K562 (cell line): ENCODE measurements around the gene TMEM217. TPM values are rescaled to one million over a fixed set of nuclear protein-coding genes. Genes with fewer than 3 reads are reported as not detected.

ENCODE experiments used
- ATAC-seq: fragments of 200-7000 bp; cut with Tn5 transposase; 3 replicates; pipeline ENCODE4 v1.9.1; 2020; ENCODE audit warnings: moderate library complexity
- BruUV-seq: library from RNA; stranded (reverse); fragments of 400-500 nt; replicated peaks from 2 replicates; lab custom pipeline; 2021; lab: Mats Ljungman, UMichigan
- CTCF ChIA-PET: fragments of 300-600 bp; formaldehyde crosslinking; extraction: SDS; loops from one replicate; lab custom pipeline; 2021; ENCODE audit warnings: low intra/inter-chr PET ratio; lab: Yijun Ruan, JAX
- POLR2A ChIA-PET: fragments of 300-600, 350-650 bp; sonication (Branson Sonifier 250); formaldehyde crosslinking; extraction: SDS; loops from one replicate; lab custom pipeline; 2021; ENCODE audit warnings: antibody characterized with exemption, inconsistent platforms; lab: Yijun Ruan, JAX
- DNase-seq, 4 experiments: peaks; one replicate each; pipeline versions ENCODE4 v3.0.0 to v3.0.0-alpha.2; 2011 to 2018; ENCODE audit warnings: low spot score in 3 of 4, mixed read lengths in 3 of 4; ENCODE audit errors: extremely low read depth in 1 of 4
- FAIRE-seq: peaks from 2 replicates; lab custom pipeline; 2011; peaks lifted over from hg19 to GRCh38; lab: Jason Lieb, UNC
- H2AFZ ChIP-seq: 2 replicates; pipeline ENCODE4 v1.6.0; 2011; ENCODE audit warnings: low read depth, low read length, control low read depth, inconsistent platforms
- H3K27ac ChIP-seq: fragments of 200-600 bp; 3 replicates; pipeline ENCODE4 v1.8.0; 2011; ENCODE audit warnings: low read depth, mild to moderate bottlenecking, control low read depth, inconsistent platforms, low read length, moderate library complexity, mixed read lengths; ENCODE audit errors: extremely low read depth
- H3K27me3 ChIP-seq, 2 experiments: fragments of 300-600 bp in 1 of 2; 2 replicates in 1 of 2; 3 replicates in 1 of 2; pipeline versions ENCODE4 v1.6.0 to v1.8.0; 2011; ENCODE audit warnings: inconsistent platforms in 2 of 2, low read length in 2 of 2, mild to moderate bottlenecking in 1 of 2, mixed read lengths in 1 of 2, moderate library complexity in 1 of 2; ENCODE audit not compliant: control insufficient read depth in 2 of 2, insufficient read depth in 2 of 2
- H3K36me3 ChIP-seq: fragments of 300-600 bp; 3 replicates; pipeline ENCODE4 v1.8.0; 2011; ENCODE audit warnings: mild to moderate bottlenecking, low read length, inconsistent platforms; ENCODE audit not compliant: control insufficient read depth, insufficient read depth
- H3K4me1 ChIP-seq, 2 experiments: fragments of 200-600 bp in 1 of 2; replicated peaks in 1 of 2; 2 replicates in 1 of 2; 3 replicates in 1 of 2; pipeline versions ENCODE4 v1.5.1 to v1.8.0; 2011; ENCODE audit warnings: inconsistent platforms in 2 of 2, low read length in 2 of 2, mild to moderate bottlenecking in 1 of 2, mixed read lengths in 1 of 2, moderate library complexity in 1 of 2; ENCODE audit not compliant: control insufficient read depth in 2 of 2, insufficient read depth in 2 of 2
- H3K4me2 ChIP-seq: 2 replicates; pipeline ENCODE4 v1.6.1; 2011; ENCODE audit warnings: low read length, control low read depth, inconsistent platforms, mixed read lengths; ENCODE audit not compliant: insufficient read depth
- H3K4me3 ChIP-seq: fragments of 200-600 bp; sonication (generic), shearing (Covaris generic); 2 replicates; pipeline ENCODE4 v1.5.1; 2016; ENCODE audit warnings: control low read depth, inconsistent platforms
- H3K79me2 ChIP-seq: fragments of 200-600 bp; 3 replicates; pipeline ENCODE4 v1.8.0; 2011; ENCODE audit warnings: low read length, inconsistent platforms; ENCODE audit not compliant: control insufficient read depth, insufficient read depth
- H3K9ac ChIP-seq, 2 experiments: 2 replicates each; pipeline versions ENCODE4 v1.6.0 to v1.6.1; 2011; ENCODE audit warnings: low read depth in 2 of 2, low read length in 2 of 2, control low read depth in 1 of 2, inconsistent platforms in 1 of 2, mild to moderate bottlenecking in 1 of 2, mixed read lengths in 1 of 2; ENCODE audit not compliant: insufficient read depth in 1 of 2
- H3K9me1 ChIP-seq: one replicate; pipeline ENCODE4 v1.6.0; 2011; ENCODE audit warnings: inconsistent platforms, mild to moderate bottlenecking, low read length, moderate library complexity; ENCODE audit not compliant: control insufficient read depth, insufficient read depth
- H3K9me3 ChIP-seq: replicated peaks from 2 replicates; pipeline ENCODE4 v1.5.1; 2011; ENCODE audit warnings: low read depth, low read length, inconsistent platforms; ENCODE audit not compliant: control insufficient read depth, insufficient read depth
- H4K20me1 ChIP-seq: replicated peaks from 2 replicates; pipeline ENCODE4 v1.6.1; 2011; ENCODE audit warnings: low read length, inconsistent platforms, mixed read lengths; ENCODE audit not compliant: control insufficient read depth, insufficient read depth
- CCNT2 ChIP-seq: IDR thresholded peaks from 2 replicates; pipeline ENCODE4 v1.6.1; 2011; ENCODE audit warnings: borderline replicate concordance, low read depth, mild to moderate bottlenecking, moderate library complexity, mixed read lengths, low read length; ENCODE audit not compliant: insufficient read length; ENCODE audit errors: extremely low read depth
- DNMT1 ChIP-seq: fragments of 450-650 bp; IDR thresholded peaks from 2 replicates; pipeline ENCODE4 v1.6.1; 2016; ENCODE audit warnings: antibody characterized with exemption, mild to moderate bottlenecking
- ETV6 ChIP-seq, 3 experiments: fragments of 150-350 bp in 1 of 3; sonication (generic) in 1 of 3; formaldehyde crosslinking in 1 of 3; IDR thresholded peaks; 2 replicates each; pipeline versions ENCODE4 v1.6.1 to v1.8.0; 2014 to 2022; ENCODE audit warnings: borderline replicate concordance in 2 of 3, low read depth in 2 of 3, antibody characterized with exemption in 1 of 3, low read length in 1 of 3, mild to moderate bottlenecking in 1 of 3, missing genetic modification reagents in 1 of 3
- HMGN3 ChIP-seq: IDR thresholded peaks from 2 replicates; pipeline ENCODE4 v1.6.1; 2011; ENCODE audit warnings: borderline replicate concordance, low read depth, mild to moderate bottlenecking, mixed read lengths, low read length; ENCODE audit not compliant: insufficient read length; ENCODE audit errors: extremely low read depth
- MLLT1 ChIP-seq, 2 experiments: fragments of 450-650 bp; IDR thresholded peaks; 2 replicates each; pipeline ENCODE4 v1.6.1; 2016
- MXI1 ChIP-seq: IDR thresholded peaks from 2 replicates; pipeline ENCODE4 v1.6.1; 2011; ENCODE audit warnings: low read depth, mild to moderate bottlenecking, improper control_type of control experiment, low read length
- SMAD2 ChIP-seq: fragments of 150-350 bp; IDR thresholded peaks from 2 replicates; pipeline ENCODE4 v1.6.1; 2014; ENCODE audit warnings: low read depth, mild to moderate bottlenecking, low read length
- SRSF7 ChIP-seq: fragments of 200-400 bp; formaldehyde crosslinking; optimal IDR thresholded peaks from 2 replicates; pipeline ENCODE3; 2017; ENCODE audit warnings: mild to moderate bottlenecking, low read depth, low read length
- STAT6 ChIP-seq: sonication (generic); formaldehyde crosslinking; IDR thresholded peaks from 2 replicates; pipeline ENCODE4 v1.8.1; 2023; ENCODE audit warnings: mild to moderate bottlenecking, missing genetic modification reagents
- TCF7 ChIP-seq: sonication (generic); IDR thresholded peaks from 2 replicates; pipeline ENCODE4 v1.6.1; 2016; ENCODE audit warnings: antibody characterized with exemption, borderline replicate concordance
- WGBS: fragments of 100-300 bp; shearing (Covaris generic); methylation state at CpG from one replicate; pipeline ENCODE4 v1.1.6; 2016; ENCODE audit warnings: low coverage, mixed read lengths; ENCODE audit not compliant: insufficient coverage; ENCODE audit errors: missing lambda C conversion rate; 5-methylcytosine and 5-hydroxymethylcytosine counted together
- in situ Hi-C: fragments of 300-500 bp; cut with MboI; formaldehyde crosslinking; loops from 4 replicates; pipeline ENCODE4 v1.15.0; 2018; ENCODE audit warnings: inconsistent platforms, mixed read lengths
- intact Hi-C: fragments of 100-400 bp; cut with micrococcal nuclease; formaldehyde crosslinking; loops from 2 replicates; pipeline ENCODE4 v1.14.2; 2022
- polyA plus RNA-seq, 8 experiments: library from polyadenylated mRNA; depleted of rRNA in 4 of 8; stranded (reverse) in 5 of 8; unstranded in 3 of 8; fragments of >200 nt; fragmentation: Nextera tagmentation in 2 of 8; fragmentation: Illumina TruSeq in 1 of 8; extraction: Ambion mirVana in 2 of 8; extraction: Trizol in 1 of 8; gene quantifications; 2 replicates each; pipeline versions ENCODE4 v1.2.1 to v1.2.3, GENCODE V29; 2011 to 2014; ENCODE audit warnings: inconsistent platforms in 1 of 8, missing spikeins in 1 of 8
- total RNA-seq, 7 experiments: library from RNA; depleted of rRNA in 6 of 7; stranded (reverse); fragments of >200 nt in 6 of 7; fragmentation: Illumina TruSeq in 2 of 7; extraction: Trizol in 2 of 7; gene quantifications; 2 replicates each; pipeline versions ENCODE4 v1.2.1 to v1.2.3, GENCODE V29; 2011 to 2021; ENCODE audit warnings: low replicate concordance in 1 of 7

Gene TMEM217
- total and polyA plus RNA-seq, 9 of the 15 experiments (the other 6 are each of a cell fraction or from before 2014, with no cell fraction given): 1.3 to 8.0 (median 1.9) TPM

GRCh38 chr6:37218061-37218460, 39.9 kb downstream of the TMEM217 start (continued):
- TF ChIP-seq STAT6: no peak
- no peak for TF ChIP-seq CCNT2
- no peak for TF ChIP-seq SMAD2
- no peak for TF ChIP-seq ETV6 (IDR thresholded peaks at IDR 0.05; ENCODE audit: borderline replicate concordance in 1 of 2, low read depth in 2 of 2, low read length in 1 of 2)
- TF ChIP-seq ETV6 (CRISPR knock-in tag; IDR thresholded peaks at IDR 0.05; ENCODE audit: borderline replicate concordance): no peak
- no peak for TF ChIP-seq SRSF7

- Histone ChIP-seq H3K36me3 (no peaks in the 10 kb centered on the region), H3K4me2 (no peak overlapping the region), H3K4me1 (peaks cover 20 to 32% of the 10 kb centered on the region in 2 experiments), H3K9me1 (no peaks in the 10 kb centered on the region), H3K4me3 (no peak overlapping the region), H2AFZ (peak overlapping the region; percentile 48; the same call in 1 of the 2 replicates), H3K9me3 (no peaks in the 10 kb centered on the region), H3K9ac (no peak overlapping the region), H3K79me2 (no peaks in the 10 kb centered on the region), H3K27ac (no peak overlapping the region), H4K20me1 (no peaks in the 10 kb centered on the region), H3K27me3 (no peaks in the 10 kb centered on the region)
- no peak for DNase-seq
- ChIA-PET CTCF (interaction anchor here (0.6 to 9.0 kb wide), 3 partner anchors 160 to 192 kb away, joined by 3 to 204 read pairs (median 5); no protein-coding TSS in a partner anchor), POLR2A (interaction anchor here (1.0 to 1.6 kb wide), 3 partner anchors 10 to 187 kb away, joined by 5 to 10 read pairs (median 5); no protein-coding TSS in a partner anchor)
- in situ Hi-C loops (loop anchor here (5.0 kb wide), 1 partner anchor 100 kb away; no protein-coding TSS in a partner anchor), intact Hi-C loops (loop anchor here (5.0 to 10.0 kb wide), 2 partner anchors 327 to 445 kb away; partner anchors contain the start of gene C6orf89)
- BruUV-seq: no TSS peak
- ATAC-seq: no peak
- TF ChIP-seq TCF7 (no peak), MXI1 (no peak), HMGN3 (no peak), MLLT1 (IDR thresholded peaks at IDR 0.05) (0 out of 4 replicates have a peak, but pooled peaks of 1 of the 2 experiments have one; percentile 33), DNMT1 (no peak)
- 87% methylated on average over 9 of the region's 9 CpGs for WGBS
- FAIRE-seq: no peak
Measured at GRCh38 chr6:37212268-37212667, 45.7 kb downstream of the TMEM217 start.
